ENCODE measurements around the gene PTDSS2. TPM values are rescaled to one million over a fixed set of nuclear protein-coding genes. Genes with fewer than 3 reads are reported as not detected.
A peak's percentile ranks its signal among the peaks of the same experiment; 100 is the strongest.

Gene PTDSS2
- total RNA-seq, 1 donor from 2014 or later: 31.1 TPM

DNA sequence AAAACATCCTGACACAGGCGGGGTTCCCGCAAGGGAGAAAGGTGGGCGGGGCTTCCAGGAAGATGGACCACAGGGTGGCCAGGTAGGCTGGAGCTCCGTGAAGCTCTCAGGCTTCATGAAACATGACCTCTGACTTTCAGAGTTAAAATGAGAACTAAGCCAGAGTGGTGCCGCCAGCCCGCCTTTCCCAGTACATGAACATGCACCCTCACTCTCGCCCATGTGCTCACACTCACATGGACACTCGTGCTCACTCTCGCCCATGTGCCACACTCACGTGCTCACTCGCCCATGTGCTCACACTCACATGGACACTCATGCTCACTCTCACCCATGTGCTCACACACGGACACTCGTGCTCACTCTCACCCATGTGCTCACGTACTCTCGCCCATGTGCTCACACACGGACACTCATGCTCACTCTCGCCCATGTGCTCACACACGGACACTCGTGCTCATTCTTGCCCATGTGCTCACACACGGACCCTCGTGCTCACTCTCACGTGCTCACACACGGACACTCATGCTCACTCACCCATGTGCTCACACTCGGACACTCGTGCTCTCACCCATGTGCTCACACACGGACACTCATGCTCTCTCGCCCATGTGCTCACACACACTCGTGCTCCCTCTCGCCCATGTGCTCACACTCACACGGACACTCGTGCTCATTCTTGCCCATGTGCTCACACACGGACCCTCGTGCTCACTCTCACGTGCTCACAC lies 46.9 kb downstream of the PTDSS2 start:
- Histone ChIP-seq H3K36me3 (peaks cover 92% of the 10 kb centered on the region), H3K9me3 (no peaks in the 10 kb centered on the region), H3K4me3 (no peak overlapping the region), H3K4me1 (peaks cover 1% of the 10 kb centered on the region), H3K27me3 (no peaks in the 10 kb centered on the region), H3K27ac (no peak overlapping the region)
- TF ChIP-seq, protein P1, sequence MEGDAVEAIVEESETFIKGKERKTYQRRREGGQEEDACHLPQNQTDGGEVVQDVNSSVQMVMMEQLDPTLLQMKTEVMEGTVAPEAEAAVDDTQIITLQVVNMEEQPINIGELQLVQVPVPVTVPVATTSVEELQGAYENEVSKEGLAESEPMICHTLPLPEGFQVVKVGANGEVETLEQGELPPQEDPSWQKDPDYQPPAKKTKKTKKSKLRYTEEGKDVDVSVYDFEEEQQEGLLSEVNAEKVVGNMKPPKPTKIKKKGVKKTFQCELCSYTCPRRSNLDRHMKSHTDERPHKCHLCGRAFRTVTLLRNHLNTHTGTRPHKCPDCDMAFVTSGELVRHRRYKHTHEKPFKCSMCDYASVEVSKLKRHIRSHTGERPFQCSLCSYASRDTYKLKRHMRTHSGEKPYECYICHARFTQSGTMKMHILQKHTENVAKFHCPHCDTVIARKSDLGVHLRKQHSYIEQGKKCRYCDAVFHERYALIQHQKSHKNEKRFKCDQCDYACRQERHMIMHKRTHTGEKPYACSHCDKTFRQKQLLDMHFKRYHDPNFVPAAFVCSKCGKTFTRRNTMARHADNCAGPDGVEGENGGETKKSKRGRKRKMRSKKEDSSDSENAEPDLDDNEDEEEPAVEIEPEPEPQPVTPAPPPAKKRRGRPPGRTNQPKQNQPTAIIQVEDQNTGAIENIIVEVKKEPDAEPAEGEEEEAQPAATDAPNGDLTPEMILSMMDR (IDR thresholded peaks at IDR 0.05): no peak
- ATAC-seq (no peak), DNase-seq (peak; percentile 50)
- intact Hi-C loops (cut with DNase I): no loop called here

DNA sequence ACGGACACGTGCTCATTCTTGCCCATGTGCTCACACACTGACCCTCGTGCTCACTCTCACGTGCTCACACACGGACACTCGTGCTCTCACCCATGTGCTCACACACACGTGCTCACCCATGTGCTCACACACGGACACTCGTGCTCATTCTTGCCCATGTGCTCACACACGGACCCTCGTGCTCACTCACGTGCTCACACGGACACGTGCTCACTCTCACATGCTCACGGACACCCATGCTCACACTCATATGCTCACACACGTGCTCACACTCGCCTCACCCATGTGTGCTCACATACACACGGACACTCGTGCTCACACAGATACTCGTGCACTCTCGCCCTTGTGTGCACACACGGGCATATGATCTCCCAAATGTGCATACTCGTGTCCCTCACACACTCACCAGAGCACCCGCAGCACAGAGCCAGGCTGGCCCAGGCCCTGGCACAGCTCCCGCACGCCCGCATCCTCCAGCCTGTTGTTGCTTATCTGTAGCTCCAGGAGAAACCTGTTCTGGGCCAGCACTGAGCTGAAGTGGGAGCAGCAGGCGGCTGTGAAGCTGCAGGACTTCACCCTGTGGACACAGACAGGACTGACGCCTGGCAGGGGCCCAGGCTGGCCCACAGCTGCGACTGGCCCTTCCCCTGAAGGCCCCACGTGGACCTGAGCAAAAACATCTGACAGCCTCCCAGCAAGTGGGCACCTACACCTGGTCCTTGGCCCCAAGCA lies 47.7 kb downstream of the PTDSS2 start:
- H3K27ac ChIP-seq: no peak overlapping the region
- no peaks in the 10 kb centered on the region for H3K27me3 ChIP-seq
- TF ChIP-seq, protein P1 (IDR thresholded peaks at IDR 0.05): no peak
- H3K36me3 ChIP-seq: peaks cover 94% of the 10 kb centered on the region
- ATAC-seq (no peak), DNase-seq (peak; percentile 62)
- H3K9me3 ChIP-seq: no peaks in the 10 kb centered on the region
- peaks cover 8% of the 10 kb centered on the region for H3K4me1 ChIP-seq
- intact Hi-C loops (cut with DNase I): no loop called here
- no peak overlapping the region for H3K4me3 ChIP-seq

DNA sequence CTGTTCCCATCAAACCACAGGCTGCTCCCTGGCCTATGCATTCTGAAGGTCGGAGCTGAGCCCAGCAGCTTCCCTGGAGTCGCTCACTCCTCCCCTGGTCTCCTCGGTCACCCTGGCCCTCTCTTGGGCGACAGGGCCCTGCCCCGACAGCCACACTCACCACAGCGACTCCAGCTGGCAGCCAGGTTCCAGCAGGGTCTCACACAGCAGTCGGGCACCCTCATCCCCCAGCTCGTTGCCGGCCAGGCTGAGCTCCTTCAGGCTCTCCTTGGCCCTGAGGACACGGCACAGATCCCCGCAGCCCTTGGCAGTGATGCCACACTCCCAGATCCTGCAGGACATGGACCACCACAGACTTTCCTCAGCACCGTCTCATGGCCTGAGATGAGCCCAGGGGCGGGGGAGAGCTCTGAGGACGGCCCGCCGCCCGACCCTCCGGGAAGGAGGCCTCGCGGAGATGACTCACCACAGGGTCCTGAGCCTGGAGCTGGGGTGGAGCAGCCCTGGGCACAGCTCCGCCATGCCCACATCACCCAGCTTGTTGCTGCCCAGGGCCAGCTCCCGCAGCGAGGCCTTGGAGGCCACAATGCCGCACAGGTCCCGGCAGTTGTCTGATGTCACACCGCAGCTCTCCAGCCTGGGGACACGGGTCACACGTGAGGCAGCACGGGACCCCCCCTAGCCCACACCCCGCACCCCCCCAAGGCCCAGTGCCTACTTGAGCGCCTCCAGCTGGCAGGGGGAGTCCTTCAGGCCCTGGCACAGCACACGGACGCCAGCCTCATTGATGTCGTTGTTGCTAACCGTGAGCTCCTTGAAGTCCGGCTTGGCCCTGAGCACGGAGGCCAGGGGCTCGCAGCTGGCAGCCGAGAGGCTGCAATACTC lies 48.5 kb downstream of the PTDSS2 start:
- TF ChIP-seq, protein P1 (IDR thresholded peaks at IDR 0.05): no peak
- intact Hi-C loops (cut with DNase I): no loop called here
- Histone ChIP-seq H3K27ac (no peak overlapping the region), H3K4me1 (peaks cover 16% of the 10 kb centered on the region), H3K4me3 (no peak overlapping the region), H3K27me3 (no peaks in the 10 kb centered on the region), H3K36me3 (peaks cover 86% of the 10 kb centered on the region), H3K9me3 (no peaks in the 10 kb centered on the region)
- DNase-seq: peak; percentile 64
- ATAC-seq: no peak

DNA sequence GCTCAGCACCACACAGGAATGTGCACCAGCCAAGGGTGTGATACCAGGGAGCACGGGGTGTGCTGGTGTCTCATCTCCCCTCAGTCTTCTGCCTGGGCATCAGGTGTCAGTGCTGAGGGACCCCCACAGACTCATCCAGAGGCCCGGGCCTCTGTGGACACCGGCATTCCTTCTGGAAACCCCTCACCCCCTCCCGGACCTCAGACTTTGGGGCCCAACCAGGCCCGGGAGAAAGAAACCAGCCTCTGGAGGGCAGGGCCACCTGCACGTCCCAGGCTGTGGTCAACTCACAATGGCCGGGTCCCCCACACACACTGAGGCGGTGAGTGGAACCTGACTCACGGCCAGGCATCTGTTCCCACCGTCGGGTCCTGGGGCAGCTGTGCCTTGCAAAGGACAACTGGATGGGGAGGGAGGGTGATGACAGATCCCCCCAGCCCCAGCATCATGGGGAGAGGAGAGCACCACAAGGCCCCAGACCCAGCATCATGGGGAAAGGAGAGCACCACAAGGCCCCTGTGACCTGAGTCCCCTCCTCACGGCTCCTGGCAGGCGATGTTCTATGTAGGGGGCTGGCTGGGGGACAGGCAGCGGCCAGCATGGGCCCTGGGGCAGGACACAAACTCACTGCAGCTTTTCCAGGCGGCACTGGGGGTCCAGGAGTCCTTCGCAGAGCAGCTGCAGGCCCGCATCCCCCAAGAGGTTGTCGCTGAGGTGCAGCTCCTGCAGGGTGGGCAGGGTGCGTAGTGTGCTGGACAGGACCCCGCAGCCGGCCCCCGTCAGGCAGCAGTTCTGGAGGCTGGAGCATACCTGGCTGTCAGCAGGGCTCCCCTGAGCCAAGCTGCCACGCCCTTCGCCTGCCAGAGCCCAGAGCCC lies 49.4 kb downstream of the PTDSS2 start:
- TF ChIP-seq, protein P1 (IDR thresholded peaks at IDR 0.05): no peak
- ATAC-seq (no peak), DNase-seq (no peak)
- Histone ChIP-seq H3K4me3 (no peak overlapping the region), H3K36me3 (peaks cover 77% of the 10 kb centered on the region), H3K27ac (no peak overlapping the region), H3K9me3 (no peaks in the 10 kb centered on the region), H3K4me1 (peaks cover 24% of the 10 kb centered on the region), H3K27me3 (no peaks in the 10 kb centered on the region)
- intact Hi-C loops (cut with DNase I): no loop called here
